ENCODE measurements around the gene PTPRM. TPM values are rescaled to one million over a fixed set of nuclear protein-coding genes. Genes with fewer than 3 reads are reported as not detected.

PTPRM gene
- polyA plus RNA-seq, 3 donors, result 0.04 to 2.1 (median 0.66) TPM

GRCh38 chr18:8034674-8035073 is 467.6 kb downstream of the PTPRM start:
- Histone ChIP-seq H3K79me2 (ENCODE audit: insufficient read depth, low read length) (no peaks in the 10 kb centered on the region), H2AFZ (ENCODE audit: insufficient read depth, low read depth, low read length, poor library complexity, severe bottlenecking) (no peak overlapping the region), H3K4me2 (replicated peaks; ENCODE audit: extremely low read depth, low read length, poor library complexity, severe bottlenecking) (no peak overlapping the region), H3K4me3 (replicated peaks in 1 of 3; ENCODE audit: low read depth in 2 of 3, low read length in 3 of 3) (no peak overlapping the region), H3K9ac (ENCODE audit: insufficient read depth, low read length, poor library complexity, severe bottlenecking) (no peak overlapping the region), H4K20me1 (ENCODE audit: insufficient read depth, low read length) (no peaks in the 10 kb centered on the region), H3K36me3 (replicated peaks in 1 of 2; ENCODE audit: control insufficient read depth in 1 of 2, insufficient read depth in 2 of 2, low read length in 2 of 2) (no peaks in the 10 kb centered on the region), H3K27me3 (ENCODE audit: control insufficient read depth in 2 of 2, insufficient read depth in 2 of 2, low read length in 2 of 2) (no peaks in the 10 kb centered on the region), H3K27ac (ENCODE audit: low read depth in 1 of 2, low read length in 2 of 2) (no peak overlapping the region), H3K4me1 (ENCODE audit: control insufficient read depth in 1 of 2, insufficient read depth in 2 of 2, low read length in 2 of 2) (no peaks in the 10 kb centered on the region), H3K9me3 (replicated peaks in 1 of 2; ENCODE audit: control insufficient read depth in 1 of 2, insufficient read depth in 1 of 2, low read length in 2 of 2) (no peaks in the 10 kb centered on the region)
- no peak overlapping the region for H3K27ac Mint-ChIP-seq
- intact Hi-C loops (cut with micrococcal nuclease), result no loop called here
- no peaks in the 10 kb centered on the region for H3K4me1 Mint-ChIP-seq
- H3K9me3 Mint-ChIP-seq, result peaks cover 0 to 4% (median 0%) of the 10 kb centered on the region in 7 donors
- peaks cover 0 to 8% (median 0%) of the 10 kb centered on the region in 3 donors for H3K27me3 Mint-ChIP-seq (ENCODE audit: low read depth in 3 of 3)
- no peak overlapping the region for H3K4me3 Mint-ChIP-seq
- H3K36me3 Mint-ChIP-seq, result no peaks in the 10 kb centered on the region
- no peak for DNase-seq
- no CpG with 5 or more reads among the region's 1 CpG for WGBS (ENCODE audit: insufficient coverage)
- TF ChIP-seq CTCF (IDR thresholded peaks at IDR 0.05), result no peak

- Mint-ChIP-seq H3K27me3 (ENCODE audit: low read depth in 3 of 3) (peaks cover 0 to 10% (median 0%) of the 10 kb centered on the region in 3 donors), H3K4me1 (no peaks in the 10 kb centered on the region), H3K27ac (no peak overlapping the region), H3K4me3 (no peak overlapping the region), H3K9me3 (peaks cover 0 to 3% (median 0%) of the 10 kb centered on the region in 7 donors), H3K36me3 (no peaks in the 10 kb centered on the region)
- no peak for TF ChIP-seq CTCF (IDR thresholded peaks at IDR 0.05)
- Histone ChIP-seq H3K9ac (ENCODE audit: insufficient read depth, low read length, poor library complexity, severe bottlenecking) (no peak overlapping the region), H2AFZ (ENCODE audit: insufficient read depth, low read depth, low read length, poor library complexity, severe bottlenecking) (no peak overlapping the region), H3K27me3 (ENCODE audit: control insufficient read depth in 2 of 2, insufficient read depth in 2 of 2, low read length in 2 of 2) (no peaks in the 10 kb centered on the region), H4K20me1 (ENCODE audit: insufficient read depth, low read length) (no peaks in the 10 kb centered on the region), H3K4me1 (ENCODE audit: control insufficient read depth in 1 of 2, insufficient read depth in 2 of 2, low read length in 2 of 2) (no peaks in the 10 kb centered on the region), H3K4me3 (replicated peaks in 1 of 3; ENCODE audit: low read depth in 2 of 3, low read length in 3 of 3) (no peak overlapping the region), H3K36me3 (replicated peaks in 1 of 2; ENCODE audit: control insufficient read depth in 1 of 2, insufficient read depth in 2 of 2, low read length in 2 of 2) (no peaks in the 10 kb centered on the region), H3K9me3 (replicated peaks in 1 of 2; ENCODE audit: control insufficient read depth in 1 of 2, insufficient read depth in 1 of 2, low read length in 2 of 2) (no peaks in the 10 kb centered on the region), H3K4me2 (replicated peaks; ENCODE audit: extremely low read depth, low read length, poor library complexity, severe bottlenecking) (no peak overlapping the region), H3K27ac (ENCODE audit: low read depth in 1 of 2, low read length in 2 of 2) (no peak overlapping the region), H3K79me2 (ENCODE audit: insufficient read depth, low read length) (no peaks in the 10 kb centered on the region)
- no CpG with 5 or more reads among the region's 3 CpGs for WGBS (ENCODE audit: insufficient coverage)
- DNase-seq, result no peak
- intact Hi-C loops (cut with micrococcal nuclease), result no loop called here
Measured at GRCh38 chr18:8036551-8036950, 469.4 kb downstream of the PTPRM start.
